Mucosa of descending colon (tissue), 3 donors: ENCODE data around the gene SERTAD1. TPM values are rescaled to one million over a fixed set of nuclear protein-coding genes. Genes with fewer than 3 reads are reported as not detected.

Source experiments
- ATAC-seq: fragments of 200-7000 bp; cut with Tn5 transposase; one replicate; pipeline ENCODE4 v1.9.1; 2020; ENCODE audit warnings: mild to moderate bottlenecking, moderate library complexity
- DNase-seq, 3 donors: peaks; one replicate each; pipeline ENCODE4 v3.0.0-alpha.2; 2020
- H3K36me3 ChIP-seq: fragments of 200-600 bp; one replicate; pipeline ENCODE4 v1.8.0; 2021; ENCODE audit warnings: low read depth, mild to moderate bottlenecking
- H3K4me1 ChIP-seq: fragments of 200-600 bp; one replicate; pipeline ENCODE4 v1.8.0; 2021; ENCODE audit warnings: low read depth, mild to moderate bottlenecking
- H3K4me3 ChIP-seq: fragments of 200-600 bp; one replicate; pipeline ENCODE4 v1.8.0; 2021; ENCODE audit warnings: mild to moderate bottlenecking
- H3K9me3 ChIP-seq: fragments of 200-600 bp; one replicate; pipeline ENCODE4 v1.8.0; 2021; ENCODE audit warnings: mild to moderate bottlenecking
- CTCF ChIP-seq: fragments of 200-600 bp; IDR thresholded peaks from one replicate; pipeline ENCODE4 v1.8.0; 2022; ENCODE audit warnings: antibody characterized with exemption, mild to moderate bottlenecking
- intact Hi-C, 2 donors: fragments of 100-400 bp; cut with DNase I in 1 of 2; cut with micrococcal nuclease in 1 of 2; formaldehyde crosslinking; loops; one replicate each; pipeline versions ENCODE4 v1.11.0 to v1.11.1; 2022; cut with DNase I, micrococcal nuclease
- total RNA-seq, 3 donors: library from RNA; stranded (reverse); fragmentation: NEBNext Ultra II Directional in 2 of 3; extraction: Animal tissue kit (Norgen Biotek cat#: 25700) in 2 of 3; gene quantifications; one replicate each; pipeline versions ENCODE4 v1.2.1 to v1.2.4, GENCODE V29; 2021 to 2023
- donor health status: DM: no; HTN: no; CAD: no; lungs with moderate emphysema.
- donor health status: DM: no; HTN: no; CAD: no.
- donor health status: DM: no; HTN: yes; CAD: no.

SERTAD1 gene
- total RNA-seq, 3 donors from 2014 or later = 12.1 to 16.7 (median 14.0) TPM

GRCh38 chr19:40383668-40384248 is 42.0 kb downstream of the SERTAD1 start:
- Histone ChIP-seq H3K36me3 (no peaks in the 10 kb centered on the region), H3K4me3 (no peak overlapping the region), H3K9me3 (no peaks in the 10 kb centered on the region), H3K4me1 (no peaks in the 10 kb centered on the region)
- TF ChIP-seq CTCF = no peak
- intact Hi-C loops = no loop called here
- no peak for DNase-seq
- ATAC-seq = no peak

GRCh38 chr19:40381321-40381720 is 44.5 kb downstream of the SERTAD1 start:
- H3K4me3 ChIP-seq = no peak overlapping the region
- intact Hi-C loops = no loop called here
- H3K9me3 ChIP-seq = no peaks in the 10 kb centered on the region
- no peak for TF ChIP-seq CTCF
- DNase-seq (no peak), ATAC-seq (no peak)
- H3K4me1 ChIP-seq = no peaks in the 10 kb centered on the region
- no peaks in the 10 kb centered on the region for H3K36me3 ChIP-seq

GRCh38 chr19:40380199-40381037 is 45.4 kb downstream of the SERTAD1 start:
- no peak for ATAC-seq
- intact Hi-C loops = no loop called here
- no peaks in the 10 kb centered on the region for H3K36me3 ChIP-seq

GRCh38 chr19:40379446-40380198 is 46.2 kb downstream of the SERTAD1 start:
- no peak for TF ChIP-seq CTCF
- intact Hi-C loops = no loop called here
- Histone ChIP-seq H3K36me3 (no peaks in the 10 kb centered on the region), H3K4me1 (no peaks in the 10 kb centered on the region), H3K4me3 (no peak overlapping the region), H3K9me3 (no peaks in the 10 kb centered on the region)
- ATAC-seq (peak; percentile 13), DNase-seq (no peak)

More at GRCh38 chr19:40380199-40381037, 45.4 kb downstream of the SERTAD1 start:
- DNase-seq = no peak
- no peaks in the 10 kb centered on the region for H3K4me1 ChIP-seq
- no peak overlapping the region for H3K4me3 ChIP-seq
- no peak for TF ChIP-seq CTCF
- no peaks in the 10 kb centered on the region for H3K9me3 ChIP-seq

- ATAC-seq (no peak), DNase-seq (no peak)
- intact Hi-C loops = no loop called here
- Histone ChIP-seq H3K9me3 (no peaks in the 10 kb centered on the region), H3K4me3 (no peak overlapping the region), H3K4me1 (no peaks in the 10 kb centered on the region), H3K36me3 (no peaks in the 10 kb centered on the region)
- no peak for TF ChIP-seq CTCF
These were observed 47.3 kb downstream of the SERTAD1 start for GRCh38 chr19:40378509-40378908.
